Activated T-cell treated with anti-CD3 and anti-CD28 coated beads, Interleukin-2, amount 50 U/mL, for 24 hours (primary cell): ENCODE results near the gene LIMS1.
A peak's percentile ranks its signal among the peaks of the same experiment; 100 is the strongest.
"Not testable (repeated sequence)": the region's sequence is repeated elsewhere in the genome, so short reads cannot be mapped to it uniquely, and the experiment has no call there.

Experiments used
- DNase-seq: peaks from one replicate; pipeline ENCODE4 v3.0.0-alpha.2; 2020
- H3K27ac Mint-ChIP-seq: 2 replicates; pipeline ENCODE4 v1.8.0; 2020; ENCODE audit warnings: mild to moderate bottlenecking, mixed read lengths
- H3K27me3 Mint-ChIP-seq: 2 replicates; pipeline ENCODE4 v1.8.0; 2020; ENCODE audit warnings: mixed read lengths
- H3K36me3 Mint-ChIP-seq: 2 replicates; pipeline ENCODE4 v1.8.0; 2020; ENCODE audit warnings: low read depth, mixed read lengths
- H3K4me1 Mint-ChIP-seq: 2 replicates; pipeline ENCODE4 v1.8.0; 2020; ENCODE audit warnings: low read depth, mixed read lengths
- H3K4me3 Mint-ChIP-seq: 2 replicates; pipeline ENCODE4 v1.8.0; 2020; ENCODE audit warnings: mild to moderate bottlenecking, moderate library complexity, mixed read lengths
- H3K9me3 Mint-ChIP-seq: 2 replicates; pipeline ENCODE4 v1.8.0; 2020; ENCODE audit warnings: mixed read lengths

The LIMS1 gene

GRCh38 chr2:108587621-108588020 is 53.4 kb downstream of the LIMS1 start:
- H3K36me3 Mint-ChIP-seq = no peaks in the 10 kb centered on the region
- peak overlapping the region; percentile 63 for H3K27ac Mint-ChIP-seq
- H3K4me1 Mint-ChIP-seq = peaks cover 50% of the 10 kb centered on the region
- H3K4me3 Mint-ChIP-seq = no peak overlapping the region
- H3K9me3 Mint-ChIP-seq = no peaks in the 10 kb centered on the region
- no peaks in the 10 kb centered on the region for H3K27me3 Mint-ChIP-seq
- DNase-seq = no peak

- Mint-ChIP-seq H3K4me1 (peaks cover 53% of the 10 kb centered on the region), H3K27me3 (no peaks in the 10 kb centered on the region), H3K4me3 (no peak overlapping the region), H3K9me3 (no peaks in the 10 kb centered on the region), H3K27ac (peak overlapping the region; percentile 63), H3K36me3 (no peaks in the 10 kb centered on the region)
- DNase-seq = no peak
Measured at GRCh38 chr2:108588070-108588668, 53.9 kb downstream of the LIMS1 start.

- no peaks in the 10 kb centered on the region for H3K36me3 Mint-ChIP-seq
- DNase-seq = no peak
- H3K27me3 Mint-ChIP-seq = no peaks in the 10 kb centered on the region
- peaks cover 61% of the 10 kb centered on the region for H3K4me1 Mint-ChIP-seq
- no peak overlapping the region for H3K27ac Mint-ChIP-seq
- H3K9me3 Mint-ChIP-seq = no peaks in the 10 kb centered on the region
- H3K4me3 Mint-ChIP-seq = no peak overlapping the region
Measured at GRCh38 chr2:108589372-108589771, 55.1 kb downstream of the LIMS1 start.

- Mint-ChIP-seq H3K27me3 (no peaks in the 10 kb centered on the region), H3K27ac (no peak overlapping the region), H3K4me3 (no peak overlapping the region), H3K36me3 (no peaks in the 10 kb centered on the region), H3K9me3 (no peaks in the 10 kb centered on the region), H3K4me1 (peaks cover 62% of the 10 kb centered on the region)
- no peak for DNase-seq
Measured at GRCh38 chr2:108589781-108590180, 55.5 kb downstream of the LIMS1 start.

- no peak for DNase-seq
Measured at GRCh38 chr2:108591163-108591562, 56.9 kb downstream of the LIMS1 start.

GRCh38 chr2:108593547-108594098 is 59.4 kb downstream of the LIMS1 start:
- no peak for DNase-seq
- Mint-ChIP-seq H3K27ac (peak overlapping the region; percentile 86), H3K9me3 (no peaks in the 10 kb centered on the region), H3K4me3 (no peak overlapping the region), H3K4me1 (peaks cover 66% of the 10 kb centered on the region), H3K27me3 (no peaks in the 10 kb centered on the region), H3K36me3 (no peaks in the 10 kb centered on the region)

More at GRCh38 chr2:108591163-108591562, 56.9 kb downstream of the LIMS1 start:
- Mint-ChIP-seq H3K36me3 (no peaks in the 10 kb centered on the region), H3K9me3 (no peaks in the 10 kb centered on the region), H3K27ac (peak overlapping the region; percentile 66), H3K27me3 (no peaks in the 10 kb centered on the region), H3K4me1 (peaks cover 73% of the 10 kb centered on the region), H3K4me3 (no peak overlapping the region)

- H3K4me3 Mint-ChIP-seq = peak overlapping the region; percentile 63
- DNase-seq = no peak
- H3K27me3 Mint-ChIP-seq = no peaks in the 10 kb centered on the region
- no peaks in the 10 kb centered on the region for H3K9me3 Mint-ChIP-seq
- H3K27ac Mint-ChIP-seq = peak overlapping the region; percentile 86
- H3K4me1 Mint-ChIP-seq = peaks cover 65% of the 10 kb centered on the region
- no peaks in the 10 kb centered on the region for H3K36me3 Mint-ChIP-seq
Measured at GRCh38 chr2:108594132-108594981, 60.1 kb downstream of the LIMS1 start.

- no peaks in the 10 kb centered on the region for H3K27me3 Mint-ChIP-seq
- H3K4me1 Mint-ChIP-seq = peaks cover 58% of the 10 kb centered on the region
- peak overlapping the region; percentile 63 for H3K4me3 Mint-ChIP-seq
- no peaks in the 10 kb centered on the region for H3K36me3 Mint-ChIP-seq
- no peak for DNase-seq
- H3K27ac Mint-ChIP-seq = peak overlapping the region; percentile 86
- H3K9me3 Mint-ChIP-seq = no peaks in the 10 kb centered on the region
Measured at GRCh38 chr2:108594982-108595464, 60.8 kb downstream of the LIMS1 start.

GRCh38 chr2:108595771-108596170 is 61.5 kb downstream of the LIMS1 start:
- peak overlapping the region; percentile 26 for H3K27ac Mint-ChIP-seq
- not testable (repeated sequence) for H3K4me3 Mint-ChIP-seq, H3K27me3 Mint-ChIP-seq, H3K9me3 Mint-ChIP-seq, H3K36me3 Mint-ChIP-seq, DNase-seq
- peaks cover 51% of the 10 kb centered on the region for H3K4me1 Mint-ChIP-seq

- H3K27ac Mint-ChIP-seq, H3K36me3 Mint-ChIP-seq, H3K27me3 Mint-ChIP-seq, H3K4me3 Mint-ChIP-seq, H3K9me3 Mint-ChIP-seq, DNase-seq: not testable (repeated sequence)
- peaks cover 41% of the 10 kb centered on the region for H3K4me1 Mint-ChIP-seq
Measured at GRCh38 chr2:108597105-108597744, 63.0 kb downstream of the LIMS1 start.

GRCh38 chr2:108601199-108601598 is 66.9 kb downstream of the LIMS1 start:
- H3K27me3 Mint-ChIP-seq, H3K27ac Mint-ChIP-seq, H3K9me3 Mint-ChIP-seq, DNase-seq, H3K4me3 Mint-ChIP-seq, H3K36me3 Mint-ChIP-seq: not testable (repeated sequence)
- peaks cover 20% of the 10 kb centered on the region for H3K4me1 Mint-ChIP-seq

- no peak for DNase-seq
- H3K4me1 Mint-ChIP-seq = peaks cover 21% of the 10 kb centered on the region
- H3K36me3 Mint-ChIP-seq = no peaks in the 10 kb centered on the region
- H3K9me3 Mint-ChIP-seq = no peaks in the 10 kb centered on the region
- H3K27me3 Mint-ChIP-seq = no peaks in the 10 kb centered on the region
- no peak overlapping the region for H3K27ac Mint-ChIP-seq
- no peak overlapping the region for H3K4me3 Mint-ChIP-seq
Measured at GRCh38 chr2:108602422-108602821, 68.2 kb downstream of the LIMS1 start.

GRCh38 chr2:108604196-108604595 is 69.9 kb downstream of the LIMS1 start:
- DNase-seq = no peak
- Mint-ChIP-seq H3K27me3 (no peaks in the 10 kb centered on the region), H3K4me1 (peaks cover 33% of the 10 kb centered on the region), H3K9me3 (no peaks in the 10 kb centered on the region), H3K27ac (no peak overlapping the region), H3K36me3 (no peaks in the 10 kb centered on the region), H3K4me3 (no peak overlapping the region)

- no peaks in the 10 kb centered on the region for H3K27me3 Mint-ChIP-seq
- DNase-seq = no peak
- H3K9me3 Mint-ChIP-seq = no peaks in the 10 kb centered on the region
- no peak overlapping the region for H3K4me3 Mint-ChIP-seq
- no peaks in the 10 kb centered on the region for H3K36me3 Mint-ChIP-seq
- peak overlapping the region; percentile 2 for H3K27ac Mint-ChIP-seq
- H3K4me1 Mint-ChIP-seq = peaks cover 44% of the 10 kb centered on the region
Measured at GRCh38 chr2:108605947-108606346, 71.7 kb downstream of the LIMS1 start.
